ENCODE measurements around the gene TSPY2. TPM values are rescaled to one million over a fixed set of nuclear protein-coding genes. Genes with fewer than 3 reads are reported as not detected.
"Not testable (repeated sequence)": the region's sequence is repeated elsewhere in the genome, so short reads cannot be mapped to it uniquely, and the experiment has no call there.

The TSPY2 gene, protein sequence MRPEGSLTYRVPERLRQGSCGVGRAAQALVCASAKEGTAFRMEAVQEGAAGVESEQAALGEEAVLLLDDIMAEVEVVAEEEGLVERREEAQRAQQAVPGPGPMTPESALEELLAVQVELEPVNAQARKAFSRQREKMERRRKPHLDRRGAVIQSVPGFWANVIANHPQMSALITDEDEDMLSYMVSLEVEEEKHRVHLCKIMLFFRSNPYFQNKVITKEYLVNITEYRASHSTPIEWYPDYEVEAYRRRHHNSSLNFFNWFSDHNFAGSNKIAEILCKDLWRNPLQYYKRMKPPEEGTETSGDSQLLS
- not detected in 2 replicates for total RNA-seq
- not detected in 2 replicates for polyA plus RNA-seq
- polyA plus RNA-seq (2011; cell fraction: cytosol; rRNA removed) = not detected in 2 replicates
- not detected in 2 replicates for polyA plus RNA-seq (2011; cell fraction: nucleus; rRNA removed)
- not detected in 2 replicates for polyA plus RNA-seq (2012)
- not detected in 2 replicates for polyA minus RNA-seq
- not detected for polyA minus RNA-seq (2011; cell fraction: cytosol; rRNA and poly(A)+ RNA removed)
- polyA minus RNA-seq (2011; cell fraction: nucleus; rRNA and poly(A)+ RNA removed) = not detected in 2 replicates
- not detected for Bru-seq, nascent RNA
- BruChase-seq, experiment 1, labeled RNA remaining after a 6-hour chase = not detected
- BruChase-seq, experiment 2, labeled RNA remaining after a 2-hour chase = not detected
- long read RNA-seq = 0 reads

DNA sequence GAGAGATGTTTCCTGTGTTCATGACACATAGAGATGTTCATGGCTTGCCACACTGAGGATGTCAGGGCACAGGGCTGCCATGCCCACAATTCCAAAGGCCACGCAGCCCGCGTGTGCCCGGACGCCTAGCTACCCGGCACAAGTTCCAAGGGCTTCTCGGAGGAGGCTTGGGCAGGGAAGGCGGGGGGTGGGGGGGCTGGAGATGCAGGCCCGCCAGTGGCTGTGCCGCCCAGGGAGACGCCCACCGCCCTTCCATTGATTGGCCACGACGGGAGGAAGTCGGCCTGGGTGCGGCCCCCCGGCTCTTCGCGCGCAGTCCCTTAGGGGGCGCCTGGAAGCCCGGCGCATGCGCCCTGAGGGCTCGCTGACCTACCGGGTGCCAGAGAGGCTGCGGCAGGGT lies at the start of gene TSPY2:
TSS of gene TSPY2 (plus strand) at position 301 of the 400 bp plus-strand sequence. CDS start at position 347, 46 bp downstream.
- H3K27me3 ChIP-seq (ENCODE audit: control insufficient read depth in 2 of 2, insufficient read depth in 2 of 2, low read length in 2 of 2); H3K9me1 ChIP-seq (replicated peaks; ENCODE audit: control insufficient read depth, extremely low read depth, insufficient read depth, low read length); H3K9me3 ChIP-seq (replicated peaks; ENCODE audit: control insufficient read depth, insufficient read depth, low read length); BruUV-seq (replicated peaks); CTCF ChIA-PET; H4K20me1 ChIP-seq (replicated peaks; ENCODE audit: control insufficient read depth, extremely low read depth, insufficient read depth, low read length); DNase-seq (ENCODE audit: low read depth, low spot score); intact Hi-C loops (cut with micrococcal nuclease); H3K4me1 ChIP-seq (ENCODE audit: control insufficient read depth, extremely low read depth, insufficient read depth, low read length); dilution Hi-C loops (cut with MboI; ENCODE audit: extremely low pct_ligation_motif_present, low sequenced_read_pairs); POLR2A ChIA-PET; H3K27ac ChIP-seq (ENCODE audit: insufficient read depth, low read depth, low read length); H3K4me2 ChIP-seq (ENCODE audit: insufficient read depth, low read length); H2AFZ ChIP-seq (ENCODE audit: low read depth, low read length); H3K36me3 ChIP-seq (ENCODE audit: control insufficient read depth in 2 of 2, extremely low read depth in 1 of 2, insufficient read depth in 2 of 2, low read length in 2 of 2); H3K9ac ChIP-seq (replicated peaks; ENCODE audit: extremely low read depth, insufficient read depth, low read length); FAIRE-seq; H3K4me3 ChIP-seq (replicated peaks in 1 of 3; ENCODE audit: insufficient read depth in 1 of 3, low read depth in 1 of 3, low read length in 3 of 3); H3K79me2 ChIP-seq (ENCODE audit: control insufficient read depth, insufficient read depth, low read length): not testable (repeated sequence)

DNA sequence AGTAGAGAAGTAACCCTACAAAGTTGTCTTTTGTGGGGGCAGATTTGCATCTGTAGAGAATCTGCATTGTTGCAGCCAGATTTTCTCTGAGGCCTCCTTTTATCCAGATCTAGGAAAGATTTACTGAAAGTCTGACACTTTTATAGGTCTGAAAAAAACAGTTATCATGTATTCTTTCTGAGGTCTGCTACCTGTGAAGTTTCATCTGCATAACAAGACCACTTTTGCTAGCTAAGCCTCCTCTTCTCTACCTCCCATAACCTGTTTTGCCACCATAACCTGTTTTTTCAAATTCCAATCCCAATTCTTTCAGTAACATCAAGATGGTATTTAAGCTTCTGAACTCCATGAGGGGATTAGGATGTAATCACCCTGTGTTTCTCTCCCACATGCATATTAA lies 36.5 kb upstream of the TSPY2 start:
- H2AFZ ChIP-seq (ENCODE audit: low read depth, low read length); H3K4me3 ChIP-seq (replicated peaks in 1 of 3; ENCODE audit: insufficient read depth in 1 of 3, low read depth in 1 of 3, low read length in 3 of 3); H3K79me2 ChIP-seq (ENCODE audit: control insufficient read depth, insufficient read depth, low read length); H3K27me3 ChIP-seq (ENCODE audit: control insufficient read depth in 2 of 2, insufficient read depth in 2 of 2, low read length in 2 of 2); BruUV-seq (replicated peaks); dilution Hi-C loops (cut with MboI; ENCODE audit: extremely low pct_ligation_motif_present, low sequenced_read_pairs); H3K9me3 ChIP-seq (replicated peaks; ENCODE audit: control insufficient read depth, insufficient read depth, low read length); DNase-seq (ENCODE audit: low read depth, low spot score); intact Hi-C loops (cut with micrococcal nuclease); H3K36me3 ChIP-seq (ENCODE audit: control insufficient read depth in 2 of 2, extremely low read depth in 1 of 2, insufficient read depth in 2 of 2, low read length in 2 of 2); CTCF ChIA-PET; H3K9me1 ChIP-seq (replicated peaks; ENCODE audit: control insufficient read depth, extremely low read depth, insufficient read depth, low read length); H3K4me1 ChIP-seq (ENCODE audit: control insufficient read depth, extremely low read depth, insufficient read depth, low read length); H3K4me2 ChIP-seq (ENCODE audit: insufficient read depth, low read length); POLR2A ChIA-PET; H4K20me1 ChIP-seq (replicated peaks; ENCODE audit: control insufficient read depth, extremely low read depth, insufficient read depth, low read length); H3K9ac ChIP-seq (replicated peaks; ENCODE audit: extremely low read depth, insufficient read depth, low read length); H3K27ac ChIP-seq (ENCODE audit: insufficient read depth, low read depth, low read length): not testable (repeated sequence)
- FAIRE-seq = peak; percentile 31

DNA sequence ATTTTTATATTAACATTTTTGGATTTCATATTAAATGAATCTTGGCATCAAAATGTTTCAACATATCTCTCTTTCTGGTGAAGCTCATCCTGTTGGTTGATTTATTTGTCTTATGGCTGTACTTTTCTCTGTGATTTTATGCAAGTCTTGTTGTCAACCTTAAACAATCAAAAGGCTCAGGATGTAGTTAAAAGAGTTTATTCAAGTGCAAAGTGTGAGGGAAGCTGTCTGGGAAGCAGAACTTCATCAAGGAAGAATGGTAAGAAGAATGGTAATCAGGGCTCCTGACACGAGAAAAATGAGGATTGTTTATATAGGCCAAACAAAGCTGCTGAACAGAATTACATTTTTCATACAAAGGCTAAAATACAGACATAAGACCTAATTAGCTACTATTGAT lies 29.0 kb upstream of the TSPY2 start:
- H3K4me2 ChIP-seq (ENCODE audit: insufficient read depth, low read length); POLR2A ChIA-PET; H3K9me1 ChIP-seq (replicated peaks; ENCODE audit: control insufficient read depth, extremely low read depth, insufficient read depth, low read length); intact Hi-C loops (cut with micrococcal nuclease); H3K27ac ChIP-seq (ENCODE audit: insufficient read depth, low read depth, low read length); H3K9me3 ChIP-seq (replicated peaks; ENCODE audit: control insufficient read depth, insufficient read depth, low read length); H3K36me3 ChIP-seq (ENCODE audit: control insufficient read depth in 2 of 2, extremely low read depth in 1 of 2, insufficient read depth in 2 of 2, low read length in 2 of 2); FAIRE-seq; CTCF ChIA-PET; BruUV-seq (replicated peaks); H3K4me3 ChIP-seq (replicated peaks in 1 of 3; ENCODE audit: insufficient read depth in 1 of 3, low read depth in 1 of 3, low read length in 3 of 3); H3K4me1 ChIP-seq (ENCODE audit: control insufficient read depth, extremely low read depth, insufficient read depth, low read length); DNase-seq (ENCODE audit: low read depth, low spot score); H4K20me1 ChIP-seq (replicated peaks; ENCODE audit: control insufficient read depth, extremely low read depth, insufficient read depth, low read length); H2AFZ ChIP-seq (ENCODE audit: low read depth, low read length); H3K27me3 ChIP-seq (ENCODE audit: control insufficient read depth in 2 of 2, insufficient read depth in 2 of 2, low read length in 2 of 2); H3K9ac ChIP-seq (replicated peaks; ENCODE audit: extremely low read depth, insufficient read depth, low read length); dilution Hi-C loops (cut with MboI; ENCODE audit: extremely low pct_ligation_motif_present, low sequenced_read_pairs); H3K79me2 ChIP-seq (ENCODE audit: control insufficient read depth, insufficient read depth, low read length): not testable (repeated sequence)

DNA sequence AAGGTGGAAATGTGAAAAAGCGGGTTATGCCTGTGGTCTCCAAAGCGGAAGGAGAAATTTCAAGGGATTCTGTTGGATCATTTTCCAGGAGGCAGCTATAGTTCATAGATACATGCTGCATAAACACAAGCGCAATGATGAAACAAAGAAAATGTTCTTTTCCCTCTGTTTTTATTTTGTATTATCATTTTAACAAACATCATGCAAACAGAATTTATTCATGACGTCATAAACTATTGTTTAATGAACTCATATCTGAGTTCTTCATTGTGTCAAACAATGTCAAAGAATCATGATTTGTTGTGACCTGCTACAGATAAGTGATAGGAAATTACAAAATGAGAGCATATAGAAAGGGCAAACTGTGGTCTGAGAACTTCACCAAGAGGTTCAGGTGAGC lies 23.8 kb downstream of the TSPY2 start:
- H3K9me3 ChIP-seq (replicated peaks; ENCODE audit: control insufficient read depth, insufficient read depth, low read length); CTCF ChIA-PET; H3K36me3 ChIP-seq (ENCODE audit: control insufficient read depth in 2 of 2, extremely low read depth in 1 of 2, insufficient read depth in 2 of 2, low read length in 2 of 2); H2AFZ ChIP-seq (ENCODE audit: low read depth, low read length); H3K27me3 ChIP-seq (ENCODE audit: control insufficient read depth in 2 of 2, insufficient read depth in 2 of 2, low read length in 2 of 2); H4K20me1 ChIP-seq (replicated peaks; ENCODE audit: control insufficient read depth, extremely low read depth, insufficient read depth, low read length); DNase-seq (ENCODE audit: low read depth, low spot score); intact Hi-C loops (cut with micrococcal nuclease); dilution Hi-C loops (cut with MboI; ENCODE audit: extremely low pct_ligation_motif_present, low sequenced_read_pairs); POLR2A ChIA-PET; H3K4me3 ChIP-seq (replicated peaks in 1 of 3; ENCODE audit: insufficient read depth in 1 of 3, low read depth in 1 of 3, low read length in 3 of 3); H3K4me1 ChIP-seq (ENCODE audit: control insufficient read depth, extremely low read depth, insufficient read depth, low read length); H3K9me1 ChIP-seq (replicated peaks; ENCODE audit: control insufficient read depth, extremely low read depth, insufficient read depth, low read length); H3K9ac ChIP-seq (replicated peaks; ENCODE audit: extremely low read depth, insufficient read depth, low read length); H3K79me2 ChIP-seq (ENCODE audit: control insufficient read depth, insufficient read depth, low read length); FAIRE-seq; H3K27ac ChIP-seq (ENCODE audit: insufficient read depth, low read depth, low read length); H3K4me2 ChIP-seq (ENCODE audit: insufficient read depth, low read length); BruUV-seq (replicated peaks): not testable (repeated sequence)
